NCI-H526 treated with DMSO at 0.1 percent for 48 hours (cell line): ENCODE data around the gene SLIT3.

Source experiments
- DNase-seq: peaks from one replicate; lab custom pipeline; 2025; lab: John Stamatoyannopoulos, UW

Gene SLIT3

DNA sequence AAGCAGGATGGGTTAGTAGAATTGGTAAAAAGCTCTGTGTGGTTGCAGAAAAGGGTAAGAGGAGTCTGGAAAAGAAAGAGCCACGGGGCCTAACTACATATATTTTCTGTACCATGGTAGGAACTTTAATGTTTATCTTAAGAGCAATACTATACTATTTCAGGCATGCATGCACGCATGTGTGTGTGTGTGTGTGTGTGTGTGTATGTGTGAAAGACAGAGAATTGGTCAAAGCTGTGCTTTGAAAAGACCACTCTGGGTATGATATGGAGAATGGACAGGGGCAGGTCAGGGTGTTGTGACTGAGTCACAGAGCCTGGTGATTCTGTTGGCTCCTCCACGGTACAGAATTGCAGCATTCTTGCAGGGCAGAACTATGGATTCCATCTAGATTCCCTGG, 339.3 kb downstream of the SLIT3 start:
- DNase-seq = no peak

DNA sequence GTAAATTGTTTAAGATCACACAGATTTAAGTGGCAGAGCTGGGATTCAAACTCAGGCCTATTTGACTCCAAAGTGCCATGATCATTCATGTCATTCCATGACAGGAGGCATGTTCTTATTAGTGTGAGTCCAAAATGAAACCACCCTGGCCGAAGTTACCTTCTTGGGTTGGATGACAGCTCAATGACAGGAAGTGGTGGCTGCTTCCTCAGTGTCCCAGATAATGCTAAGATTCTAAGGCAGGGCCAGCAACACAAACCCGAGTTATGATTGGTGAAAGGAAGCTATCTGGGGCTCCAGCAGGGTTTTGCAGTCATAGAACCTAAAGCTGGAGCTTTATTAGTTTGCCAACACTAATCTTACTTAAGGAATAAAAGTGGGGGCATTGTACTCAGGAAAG, 340.4 kb downstream of the SLIT3 start:
- no peak for DNase-seq

DNA sequence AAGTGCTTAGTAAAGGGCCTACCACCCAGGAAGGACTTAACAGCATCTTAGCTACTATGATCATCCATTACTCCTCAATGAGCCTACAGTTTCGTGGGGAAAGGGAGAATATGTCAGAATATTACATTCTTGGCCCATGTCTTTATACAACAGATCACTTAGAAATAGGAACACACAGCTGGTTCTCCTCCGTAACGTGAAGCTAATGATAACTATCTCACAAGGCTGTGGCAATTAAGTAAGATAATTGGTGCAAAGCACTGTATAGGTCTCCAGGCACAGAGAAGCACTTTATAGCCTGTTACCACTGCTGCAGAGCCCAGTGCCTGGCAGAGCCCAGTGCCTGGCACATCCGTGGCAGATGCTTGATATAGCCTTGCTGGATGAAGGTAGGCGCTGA, 347.6 kb downstream of the SLIT3 start:
- no peak for DNase-seq

DNA sequence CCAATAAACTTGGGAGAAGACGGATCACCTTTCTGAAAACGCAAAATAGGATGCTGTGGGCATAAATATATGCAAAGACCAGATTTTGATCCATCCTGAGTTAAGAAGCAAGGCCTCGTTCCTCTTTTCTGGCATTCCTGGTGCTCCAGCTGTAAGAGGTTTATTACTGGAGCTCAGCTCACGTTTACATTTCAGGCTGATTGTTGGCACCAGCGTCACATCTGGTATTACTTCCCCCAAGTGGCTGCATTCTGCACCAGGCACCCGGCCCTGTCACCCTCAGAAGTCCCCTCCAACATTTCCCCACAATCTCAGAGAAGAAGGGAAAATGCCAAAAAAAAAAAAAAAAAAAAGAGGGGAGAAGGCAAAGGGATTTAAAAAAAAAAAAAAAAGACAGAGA, 348.7 kb downstream of the SLIT3 start:
- no peak for DNase-seq

DNA sequence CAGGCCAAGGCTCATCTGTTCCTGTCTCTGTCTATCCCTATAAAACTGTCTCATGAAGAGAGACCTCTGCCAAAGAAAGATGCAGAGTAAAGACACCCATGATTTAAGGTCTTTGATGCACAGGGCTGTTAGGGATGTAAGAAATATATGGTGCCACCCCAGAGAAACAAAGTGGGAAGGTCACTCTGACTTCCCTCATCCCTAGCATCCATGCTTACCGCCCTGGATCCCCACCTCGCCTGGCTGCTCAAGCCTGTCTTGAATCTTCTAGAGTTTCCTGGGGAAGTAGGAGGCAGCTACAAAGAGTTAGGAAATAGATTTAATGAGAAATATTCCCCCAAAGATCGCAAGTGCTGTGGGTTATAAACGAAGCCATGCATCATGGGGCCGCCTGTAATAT, 349.2 kb downstream of the SLIT3 start:
- DNase-seq = no peak

DNA sequence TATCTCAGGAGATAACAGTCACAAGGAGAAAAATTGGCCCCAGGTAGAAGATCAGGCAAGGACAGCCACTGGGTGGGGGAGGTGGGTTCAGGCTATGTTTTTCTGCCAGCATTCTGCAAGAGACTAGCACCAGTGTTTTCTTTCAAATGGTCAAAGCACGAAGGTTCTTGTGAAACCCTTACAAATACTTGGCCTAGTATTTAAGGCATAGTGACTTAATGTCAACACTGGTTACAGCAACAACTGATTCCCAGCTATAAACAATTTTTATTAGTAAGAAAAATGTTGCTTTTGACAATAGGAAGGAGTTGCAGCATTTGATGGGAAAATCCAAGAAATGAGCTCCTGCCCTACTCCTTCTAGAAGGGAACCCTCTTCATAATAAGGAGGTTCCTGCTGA, 349.6 kb downstream of the SLIT3 start:
- DNase-seq = no peak

DNA sequence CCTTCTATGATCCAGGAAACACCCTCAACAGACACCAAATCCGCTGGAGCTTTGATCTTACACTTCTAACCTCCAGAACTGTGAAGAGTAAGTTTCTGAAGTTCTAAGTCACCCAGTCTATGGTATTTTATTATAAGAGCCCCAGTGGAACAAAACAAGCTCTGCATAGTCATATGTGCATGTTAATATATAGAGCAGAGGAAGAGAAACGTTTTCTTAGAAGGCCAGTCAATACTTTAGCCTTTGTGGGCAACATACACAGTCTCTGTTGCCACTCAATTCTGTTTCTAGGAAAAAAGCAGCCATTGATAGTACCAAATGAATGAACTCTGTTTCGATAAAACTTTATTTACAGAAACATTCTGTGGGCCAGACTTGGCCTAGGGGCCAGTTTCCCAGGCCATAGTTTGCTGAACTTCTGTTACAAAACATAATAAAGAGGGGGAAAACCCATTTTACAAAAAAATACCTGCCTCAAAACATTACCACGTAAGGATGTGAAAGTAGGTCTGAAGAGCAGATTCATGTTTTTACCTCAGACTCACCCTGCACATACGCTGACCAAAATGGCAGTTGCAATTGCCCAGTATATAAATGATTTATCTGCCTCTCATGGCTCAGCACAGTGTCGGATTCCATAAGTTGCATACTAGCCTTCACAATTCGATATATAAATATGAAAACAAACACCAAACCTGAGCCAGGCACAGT, 350.5 kb downstream of the SLIT3 start:
- no peak for DNase-seq

DNA sequence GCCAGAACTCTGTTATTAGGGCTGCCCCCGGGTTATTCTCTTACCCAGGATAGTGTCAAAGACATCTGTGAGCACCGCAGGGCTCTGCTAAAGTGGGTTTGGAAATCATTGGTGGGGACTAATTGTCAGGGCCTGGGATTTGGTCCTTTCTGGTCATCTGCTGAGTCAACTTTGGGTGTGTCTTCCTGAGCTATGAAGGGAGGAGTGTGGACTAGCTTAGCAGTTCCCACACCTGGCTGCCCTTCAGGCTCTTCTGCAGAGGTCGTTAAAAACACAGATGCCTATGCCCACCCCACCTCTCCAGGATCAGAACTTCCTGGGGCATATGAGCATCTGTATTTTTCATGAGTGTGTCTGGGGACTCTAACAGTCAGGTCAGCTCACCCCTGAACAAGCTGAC, 352.2 kb downstream of the SLIT3 start:
- no peak for DNase-seq

DNA sequence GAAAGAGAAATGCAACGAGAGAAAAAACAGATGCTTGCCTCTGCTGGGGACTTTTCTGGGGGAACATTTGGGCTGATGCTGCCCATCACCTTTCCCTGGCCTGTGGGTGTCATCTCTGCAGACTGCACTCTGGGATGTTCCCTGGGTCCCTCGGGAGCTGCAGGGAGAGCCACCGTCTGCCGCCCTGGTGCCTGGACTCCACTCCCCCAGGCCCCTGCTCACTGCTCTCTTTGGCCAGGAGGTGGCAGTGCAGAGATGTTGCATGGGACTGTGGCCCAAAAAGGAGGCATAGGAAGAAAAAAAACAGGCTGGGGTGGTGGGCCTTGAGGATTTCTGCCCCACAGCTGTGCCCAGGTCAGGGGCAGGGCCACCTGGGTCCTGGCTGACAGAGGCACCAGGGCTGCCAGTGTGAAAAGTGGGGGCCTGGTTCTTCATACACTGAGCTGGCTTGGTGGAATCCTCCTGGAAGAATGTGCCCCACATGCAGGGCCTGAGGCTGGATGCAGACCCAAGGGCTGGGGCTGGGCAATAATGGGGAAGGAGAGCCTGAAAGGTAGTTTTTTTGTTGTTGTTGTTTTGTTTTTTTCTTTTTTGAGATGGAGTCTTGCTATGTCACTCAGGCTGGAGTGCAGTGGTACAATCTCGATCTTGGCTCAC, 353.6 kb downstream of the SLIT3 start:
- DNase-seq = no peak

DNA sequence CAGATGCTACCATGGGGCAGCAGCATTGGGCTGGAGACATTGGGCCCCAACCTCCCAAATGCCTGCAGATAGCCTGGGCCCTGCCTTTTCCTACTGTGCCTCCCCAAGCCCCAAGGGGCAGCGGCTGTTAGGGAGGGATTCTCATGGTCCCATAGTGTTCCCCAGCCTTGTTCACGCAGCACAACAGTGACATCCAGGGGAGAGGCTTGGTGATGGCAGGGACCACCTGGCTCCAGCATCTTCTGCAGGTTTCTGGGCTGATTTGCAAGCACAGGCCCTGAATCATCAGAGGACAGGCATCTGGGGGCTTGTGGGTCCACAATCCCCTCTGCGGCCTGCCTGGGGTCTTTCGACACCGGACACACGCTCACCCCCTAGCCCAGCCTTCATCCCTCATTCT, 354.6 kb downstream of the SLIT3 start:
- DNase-seq = no peak

DNA sequence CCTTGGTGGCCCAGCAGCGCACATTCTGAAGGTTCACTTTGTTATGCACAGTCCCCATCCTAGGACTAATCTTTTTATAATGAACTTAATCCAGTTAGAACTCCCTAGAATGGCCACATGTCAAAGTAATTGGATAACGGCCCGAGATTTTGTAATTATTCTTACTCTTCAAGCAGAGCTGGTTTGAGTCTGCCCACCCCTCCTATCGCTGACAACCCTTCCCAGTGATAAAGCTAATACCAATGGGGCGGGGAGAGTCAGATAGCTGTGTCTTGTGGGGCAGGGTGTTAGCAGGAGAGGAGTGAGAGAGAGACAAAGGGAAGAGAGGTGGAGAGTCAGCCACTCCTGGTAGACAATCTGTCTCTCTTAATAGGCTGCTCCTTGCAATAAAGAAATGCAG, 356.9 kb downstream of the SLIT3 start:
- DNase-seq = no peak

DNA sequence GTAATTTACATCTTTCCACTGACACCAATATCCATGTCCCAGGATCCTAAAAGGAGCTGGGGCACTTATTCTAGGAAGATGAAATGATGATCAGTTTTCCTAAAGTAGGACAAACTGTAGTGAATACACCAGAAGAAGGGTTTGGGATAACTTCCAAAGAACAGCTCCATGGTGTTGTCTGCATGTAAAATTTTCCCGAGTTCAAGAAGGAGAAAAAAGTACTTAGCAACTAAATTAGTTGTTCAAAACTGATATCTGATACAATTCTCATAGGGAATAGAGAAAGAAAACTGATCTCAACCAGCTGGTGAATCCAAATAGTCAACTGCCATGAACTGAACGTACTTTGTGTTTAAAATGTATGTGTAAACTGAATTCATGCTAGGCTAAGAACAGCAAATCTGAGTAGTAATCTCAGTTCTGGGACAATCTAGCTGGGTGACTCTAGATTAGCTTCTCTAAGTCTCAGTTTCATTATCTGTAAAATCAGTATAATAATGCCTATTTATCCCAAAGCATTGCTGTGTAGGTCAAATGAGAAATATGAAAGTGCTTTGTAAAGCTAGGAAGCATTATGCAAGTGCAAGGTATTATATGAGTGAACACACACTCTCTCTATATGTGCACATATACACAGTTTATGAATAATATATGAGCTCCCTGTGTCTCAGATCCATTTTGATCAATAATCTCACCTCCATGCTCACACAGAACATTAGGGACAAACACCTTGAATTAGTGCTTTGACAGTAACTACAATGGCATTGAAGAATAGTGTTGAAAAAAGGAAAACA, 357.7 kb downstream of the SLIT3 start:
- DNase-seq = no peak

DNA sequence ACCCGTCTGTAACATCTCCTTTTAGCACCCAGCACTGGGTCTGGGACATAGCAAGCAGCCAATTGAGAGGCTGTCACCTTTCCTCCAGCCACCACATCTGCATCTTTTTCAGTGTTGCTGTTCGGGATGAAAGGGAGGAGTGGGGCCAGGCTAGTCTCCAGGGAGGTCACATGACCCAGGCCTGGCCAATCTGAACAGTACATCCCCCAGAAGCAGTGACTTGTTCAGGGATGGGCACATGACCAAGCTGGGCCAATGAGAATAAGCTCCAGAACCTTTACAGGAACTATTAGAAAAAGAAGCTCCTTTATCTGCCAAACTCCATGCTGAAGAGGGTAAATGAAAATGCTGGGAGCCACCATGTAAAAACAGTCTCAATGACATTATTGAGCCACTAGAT, 359.0 kb downstream of the SLIT3 start:
- no peak for DNase-seq

DNA sequence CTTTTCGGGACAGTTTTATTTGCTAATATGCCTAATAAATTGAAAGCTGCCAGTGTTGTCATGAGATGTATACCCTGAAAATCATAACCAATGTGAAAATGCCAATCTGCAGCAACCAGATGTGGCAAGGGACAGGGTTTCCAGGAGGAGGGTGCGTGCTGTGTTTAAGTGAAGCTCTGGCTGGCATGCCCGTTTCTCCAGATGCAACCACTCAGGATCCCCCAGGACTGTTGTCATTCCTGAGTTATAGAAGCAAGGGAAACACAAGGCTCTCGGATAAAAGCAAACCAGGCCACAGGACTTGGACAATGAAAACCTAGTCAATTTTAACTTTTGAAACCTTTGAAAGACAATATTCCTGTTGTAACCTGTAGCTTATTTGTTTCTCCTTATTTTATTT, 360.2 kb downstream of the SLIT3 start:
- DNase-seq = no peak

DNA sequence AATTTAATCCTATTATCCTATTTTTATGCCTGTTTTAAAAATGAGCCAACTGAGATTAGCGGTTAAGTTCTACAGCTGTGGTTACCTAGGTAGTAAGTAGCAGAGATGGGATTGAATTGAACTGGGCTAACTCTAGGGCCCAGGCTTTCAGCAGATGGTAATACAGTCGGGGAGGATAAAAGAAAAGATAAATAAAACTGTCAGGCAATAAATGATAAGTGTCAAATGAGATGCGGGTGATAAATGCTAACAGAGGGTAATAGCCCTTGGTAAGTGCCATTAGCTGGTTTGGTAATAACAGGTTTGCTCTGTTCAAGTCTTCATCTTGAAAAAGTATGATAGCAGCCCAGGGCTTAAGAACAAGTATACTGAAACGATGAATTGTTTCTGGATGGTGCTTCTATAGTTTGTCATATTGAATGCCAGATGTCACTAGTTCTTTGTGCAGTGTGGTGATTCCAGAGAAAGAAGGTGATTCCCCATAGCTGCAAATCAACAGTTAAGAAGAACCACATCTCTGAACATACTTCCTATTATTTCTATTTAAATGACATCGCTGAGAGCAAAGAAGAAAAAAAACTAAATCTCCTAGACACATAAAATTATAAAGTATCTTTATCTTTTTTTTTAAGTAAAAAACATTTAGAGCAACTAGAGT, 360.9 kb downstream of the SLIT3 start:
- no peak for DNase-seq

DNA sequence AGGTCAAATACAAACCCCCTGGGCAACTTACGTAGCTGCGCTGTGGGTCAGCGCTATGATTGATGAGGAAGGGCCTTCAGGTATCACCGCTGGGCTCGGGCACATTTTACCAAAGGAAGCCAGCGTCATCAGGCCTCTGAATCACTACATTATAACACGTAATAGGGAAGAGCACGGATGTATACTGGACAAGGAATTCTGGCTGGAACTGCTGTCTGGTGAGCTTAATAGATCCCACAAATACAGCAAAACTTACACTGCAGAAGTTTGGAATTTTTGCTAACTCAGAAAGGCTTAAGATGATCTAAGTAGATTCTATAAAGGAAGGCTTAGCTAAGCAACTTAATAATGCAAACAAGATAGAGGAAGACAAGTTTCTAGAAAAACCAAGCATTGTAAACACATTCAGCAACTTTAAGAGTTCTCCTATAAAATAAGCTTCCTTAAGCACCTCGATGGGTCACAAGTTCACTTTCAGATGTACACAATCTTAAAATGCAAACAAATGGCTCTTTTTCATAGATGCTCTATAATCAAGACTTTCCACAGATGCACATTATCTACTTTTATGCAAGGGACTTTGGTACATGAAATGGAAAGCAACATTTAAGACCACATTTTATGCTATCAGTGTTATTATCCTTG, 361.7 kb downstream of the SLIT3 start:
- no peak for DNase-seq

DNA sequence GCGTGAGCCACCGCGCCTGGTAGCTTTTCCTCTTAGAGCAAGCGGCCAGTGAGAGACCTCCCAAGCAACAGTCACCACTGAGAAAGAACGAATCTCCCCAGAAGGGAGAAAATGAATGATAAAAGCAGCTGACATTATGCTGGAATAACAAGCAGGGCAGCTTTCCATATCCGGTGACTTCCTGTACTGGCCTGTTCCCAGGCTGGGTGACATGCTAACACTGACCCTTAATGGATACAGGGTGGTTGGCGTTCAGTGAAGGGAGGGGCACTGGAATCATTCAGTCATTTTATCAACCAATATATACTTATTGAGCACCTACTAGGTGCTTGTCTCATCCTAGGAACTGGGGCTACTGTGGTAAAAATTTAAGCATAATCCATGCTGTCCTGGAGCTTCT, 364.4 kb downstream of the SLIT3 start:
- DNase-seq = no peak

DNA sequence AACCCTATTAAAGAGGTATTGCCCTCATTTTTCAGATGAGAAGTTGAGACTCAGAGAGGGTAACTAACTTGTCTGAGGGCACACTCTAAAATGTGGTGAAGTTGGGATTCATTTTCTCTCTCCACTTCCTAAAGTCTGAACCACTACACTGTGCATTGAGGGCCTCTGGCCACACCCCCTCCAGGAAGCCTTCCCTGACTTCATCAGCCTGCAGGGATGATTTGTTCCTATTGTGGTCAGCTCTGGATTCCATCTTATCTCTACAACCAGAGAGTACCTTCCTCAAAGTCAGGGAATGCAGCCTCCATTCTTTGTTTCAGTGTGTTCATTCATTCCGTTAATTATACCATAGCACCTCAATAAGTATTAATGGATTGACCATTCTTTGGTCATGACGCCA, 365.8 kb downstream of the SLIT3 start:
- DNase-seq = no peak

DNA sequence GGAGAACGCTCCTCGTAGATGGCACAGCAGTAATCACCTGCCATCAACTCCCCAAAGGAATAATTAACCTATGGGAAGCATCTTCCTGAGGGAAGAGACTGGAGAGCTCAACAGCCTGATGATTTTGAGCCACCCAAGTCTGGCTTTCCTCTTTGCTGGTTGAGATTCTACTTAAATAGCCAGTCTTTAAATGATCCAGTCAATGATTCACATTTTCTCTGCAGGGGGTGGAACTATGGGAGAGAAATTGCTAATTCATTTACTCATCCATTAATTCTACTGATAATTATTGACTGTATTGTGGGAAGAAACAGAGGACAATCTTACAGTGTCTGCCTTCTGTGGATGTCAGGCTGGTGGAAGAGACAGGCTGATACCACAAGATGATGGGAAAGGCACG, 366.8 kb downstream of the SLIT3 start:
- no peak for DNase-seq

DNA sequence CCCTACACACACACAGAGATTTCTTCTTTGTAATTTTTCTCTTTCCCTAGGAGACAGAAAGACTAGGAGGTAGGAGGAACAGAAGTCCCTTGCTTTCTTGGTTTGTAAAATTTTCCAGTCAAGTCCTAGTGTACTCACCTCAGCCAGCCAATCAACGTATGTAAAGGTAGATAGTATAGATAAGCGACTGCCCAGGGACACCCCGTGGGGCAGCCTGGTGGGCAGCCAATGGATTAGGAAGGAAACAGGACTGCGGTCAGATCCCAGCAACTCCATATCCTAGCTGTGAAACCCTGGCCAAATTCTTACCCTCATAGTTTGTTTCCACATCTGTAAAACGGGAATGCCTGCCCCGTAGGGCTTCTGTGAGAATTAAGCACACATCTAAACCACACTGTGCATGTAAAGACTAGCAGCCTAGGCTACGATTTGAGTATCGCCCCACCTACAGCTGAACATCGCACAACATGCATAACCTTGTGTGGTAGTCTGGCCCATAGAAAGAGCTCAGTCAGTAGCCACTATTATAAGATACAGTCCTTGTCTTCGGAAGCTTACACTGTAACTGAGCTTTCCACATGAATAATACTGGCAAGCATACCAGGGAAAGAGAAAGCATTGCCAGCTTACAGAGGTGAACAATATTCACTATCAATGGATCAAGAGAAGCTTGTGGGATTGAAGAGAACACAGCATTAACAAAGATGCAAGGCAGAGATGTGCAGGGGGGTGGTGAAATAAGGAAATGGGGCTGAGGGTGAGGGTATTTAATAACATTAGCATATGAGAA, 368.3 kb downstream of the SLIT3 start:
- no peak for DNase-seq

DNA sequence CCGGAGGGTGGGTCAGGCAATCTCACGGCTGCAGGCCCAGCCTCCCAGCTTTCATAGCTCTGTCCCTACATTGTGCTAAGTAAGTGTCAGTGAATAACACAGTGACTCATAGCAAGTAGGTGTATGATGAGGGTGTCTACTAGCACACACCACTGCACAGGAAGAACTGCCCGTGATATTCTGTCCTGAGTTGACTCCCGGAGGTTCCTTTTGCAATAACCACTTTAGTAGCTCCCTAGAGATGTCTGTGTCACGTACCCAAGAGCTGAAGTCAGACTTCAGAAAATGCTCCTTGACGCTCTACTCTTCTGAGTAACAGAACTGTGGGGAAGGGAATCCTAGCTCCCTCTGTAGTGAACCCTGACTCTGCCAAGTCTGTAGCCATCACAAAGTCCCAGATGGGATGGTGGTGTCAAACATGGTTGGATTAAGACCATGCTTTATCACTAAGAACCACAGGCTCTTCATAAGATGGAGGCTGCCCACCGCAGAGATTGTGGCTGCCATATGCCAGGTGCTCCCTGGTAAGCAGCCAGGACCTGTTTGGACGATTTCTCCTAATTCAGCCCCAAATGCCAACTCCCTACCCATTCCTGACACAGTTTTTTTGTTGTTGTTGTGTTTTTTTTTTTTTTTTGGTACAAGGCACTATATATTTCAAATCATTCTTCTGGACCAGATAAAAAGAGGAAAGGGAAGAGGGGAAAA, 369.1 kb downstream of the SLIT3 start:
- no peak for DNase-seq
